ENCODE results near the gene CNPY2.

CNPY2 gene

DNA sequence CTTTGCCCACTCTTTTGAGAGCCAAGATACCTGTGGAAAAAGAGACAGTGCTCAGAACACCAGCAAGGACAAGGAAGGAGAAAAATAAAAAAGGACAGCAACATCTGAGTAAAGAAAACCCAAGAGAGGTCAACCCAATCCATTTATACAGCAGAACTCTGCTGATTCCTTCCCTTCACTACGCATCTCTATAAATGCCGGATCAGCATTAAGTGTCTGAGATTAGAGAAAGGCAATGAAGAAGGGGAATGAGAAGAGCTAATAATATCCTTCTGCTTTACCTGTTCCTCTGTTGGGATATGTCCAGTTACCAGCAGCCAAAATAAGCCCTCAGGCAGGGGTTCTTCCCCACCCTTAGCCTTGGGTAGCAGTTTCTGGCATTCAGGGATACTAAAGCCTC, 33.2 kb downstream of the CNPY2 start:
- no peak overlapping the region for H3K4me3 ChIP-seq (ENCODE audit: low read length)
- peaks cover under 1% of the 10 kb centered on the region; the same call in 1 of the 2 replicates for H3K79me2 ChIP-seq (ENCODE audit: low read length)
- peaks cover 35% of the 10 kb centered on the region for H3K36me3 ChIP-seq (replicated peaks; ENCODE audit: low read depth, low read length)
- H3K9ac ChIP-seq (ENCODE audit: low read length) = no peak overlapping the region
- no peak overlapping the region for H2AFZ ChIP-seq (ENCODE audit: low read depth, low read length)
- H3K4me1 ChIP-seq (ENCODE audit: low read length) = no peaks in the 10 kb centered on the region
- no peaks in the 10 kb centered on the region for H3K9me3 ChIP-seq (ENCODE audit: insufficient read depth, low read length)
- H3K27ac ChIP-seq (ENCODE audit: low read length) = no peak overlapping the region
- no peaks in the 10 kb centered on the region for H4K20me1 ChIP-seq (ENCODE audit: insufficient read depth, low read length)
- H3K27me3 ChIP-seq (ENCODE audit: low read depth, low read length) = no peaks in the 10 kb centered on the region
- no peak for TF ChIP-seq EZH2phosphoT487 (IDR thresholded peaks at IDR 0.05; ENCODE audit: low read depth)
- TF ChIP-seq, protein P1, sequence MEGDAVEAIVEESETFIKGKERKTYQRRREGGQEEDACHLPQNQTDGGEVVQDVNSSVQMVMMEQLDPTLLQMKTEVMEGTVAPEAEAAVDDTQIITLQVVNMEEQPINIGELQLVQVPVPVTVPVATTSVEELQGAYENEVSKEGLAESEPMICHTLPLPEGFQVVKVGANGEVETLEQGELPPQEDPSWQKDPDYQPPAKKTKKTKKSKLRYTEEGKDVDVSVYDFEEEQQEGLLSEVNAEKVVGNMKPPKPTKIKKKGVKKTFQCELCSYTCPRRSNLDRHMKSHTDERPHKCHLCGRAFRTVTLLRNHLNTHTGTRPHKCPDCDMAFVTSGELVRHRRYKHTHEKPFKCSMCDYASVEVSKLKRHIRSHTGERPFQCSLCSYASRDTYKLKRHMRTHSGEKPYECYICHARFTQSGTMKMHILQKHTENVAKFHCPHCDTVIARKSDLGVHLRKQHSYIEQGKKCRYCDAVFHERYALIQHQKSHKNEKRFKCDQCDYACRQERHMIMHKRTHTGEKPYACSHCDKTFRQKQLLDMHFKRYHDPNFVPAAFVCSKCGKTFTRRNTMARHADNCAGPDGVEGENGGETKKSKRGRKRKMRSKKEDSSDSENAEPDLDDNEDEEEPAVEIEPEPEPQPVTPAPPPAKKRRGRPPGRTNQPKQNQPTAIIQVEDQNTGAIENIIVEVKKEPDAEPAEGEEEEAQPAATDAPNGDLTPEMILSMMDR (IDR thresholded peaks at IDR 0.05; ENCODE audit: low read depth, low read length) = no peak
- H3K4me2 ChIP-seq (ENCODE audit: low read length) = no peak overlapping the region

DNA sequence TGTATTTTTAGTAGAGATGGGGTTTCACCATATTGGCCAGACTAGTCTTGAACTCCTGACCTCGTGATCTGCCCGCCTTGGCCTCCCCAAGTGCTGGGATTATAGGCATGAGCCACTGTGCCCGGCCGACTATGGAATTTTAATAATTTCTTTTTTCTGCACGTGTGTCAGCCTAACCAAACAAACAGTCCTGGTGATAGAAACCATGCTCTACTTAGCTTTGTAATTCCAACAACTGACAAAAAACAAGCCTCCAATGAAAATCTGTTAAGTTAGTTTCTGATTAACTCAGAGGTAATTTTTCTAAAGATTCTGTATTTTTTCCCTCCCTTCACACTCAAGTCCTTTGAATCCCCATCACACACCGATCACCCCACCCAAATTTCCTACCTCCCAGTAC, 33.8 kb downstream of the CNPY2 start:
- Histone ChIP-seq H3K27ac (ENCODE audit: low read length) (no peak overlapping the region), H4K20me1 (ENCODE audit: insufficient read depth, low read length) (no peaks in the 10 kb centered on the region), H3K27me3 (ENCODE audit: low read depth, low read length) (no peaks in the 10 kb centered on the region), H2AFZ (ENCODE audit: low read depth, low read length) (no peak overlapping the region), H3K4me1 (ENCODE audit: low read length) (no peaks in the 10 kb centered on the region), H3K4me2 (ENCODE audit: low read length) (no peak overlapping the region), H3K9me3 (ENCODE audit: insufficient read depth, low read length) (no peaks in the 10 kb centered on the region), H3K4me3 (ENCODE audit: low read length) (no peak overlapping the region), H3K36me3 (replicated peaks; ENCODE audit: low read depth, low read length) (peaks cover 35% of the 10 kb centered on the region), H3K9ac (ENCODE audit: low read length) (no peak overlapping the region), H3K79me2 (ENCODE audit: low read length) (no peaks in the 10 kb centered on the region; the same call in 1 of the 2 replicates)
- no peak for TF ChIP-seq EZH2phosphoT487 (IDR thresholded peaks at IDR 0.05; ENCODE audit: low read depth)
- TF ChIP-seq, protein P1 (IDR thresholded peaks at IDR 0.05; ENCODE audit: low read depth, low read length) = no peak

- Histone ChIP-seq H3K79me2 (ENCODE audit: low read length) (no peaks in the 10 kb centered on the region), H3K36me3 (replicated peaks; ENCODE audit: low read depth, low read length) (peaks cover 35% of the 10 kb centered on the region)
Measured at GRCh38 chr12:56280849-56281248, 34.9 kb downstream of the CNPY2 start.

GRCh38 chr12:56278905-56279304, 36.9 kb downstream of the CNPY2 start:
- no peaks in the 10 kb centered on the region for H3K4me1 ChIP-seq (ENCODE audit: low read length)
- TF ChIP-seq, protein P1 (IDR thresholded peaks at IDR 0.05; ENCODE audit: low read depth, low read length) = no peak
- no peak for TF ChIP-seq EZH2phosphoT487 (IDR thresholded peaks at IDR 0.05; ENCODE audit: low read depth)
- no peak overlapping the region for H2AFZ ChIP-seq (ENCODE audit: low read depth, low read length)
- H3K4me2 ChIP-seq (ENCODE audit: low read length) = no peak overlapping the region
- no peaks in the 10 kb centered on the region for H3K27me3 ChIP-seq (ENCODE audit: low read depth, low read length)
- H3K36me3 ChIP-seq (replicated peaks; ENCODE audit: low read depth, low read length) = peaks cover 43% of the 10 kb centered on the region
- H3K9me3 ChIP-seq (ENCODE audit: insufficient read depth, low read length) = no peaks in the 10 kb centered on the region
- H3K27ac ChIP-seq (ENCODE audit: low read length) = no peak overlapping the region
- H3K79me2 ChIP-seq (ENCODE audit: low read length) = no peaks in the 10 kb centered on the region
- H4K20me1 ChIP-seq (ENCODE audit: insufficient read depth, low read length) = no peaks in the 10 kb centered on the region
- no peak overlapping the region for H3K9ac ChIP-seq (ENCODE audit: low read length)
- no peak overlapping the region for H3K4me3 ChIP-seq (ENCODE audit: low read length)

More at GRCh38 chr12:56280849-56281248, 34.9 kb downstream of the CNPY2 start:
- Histone ChIP-seq H3K9ac (ENCODE audit: low read length) (no peak overlapping the region), H2AFZ (ENCODE audit: low read depth, low read length) (no peak overlapping the region), H3K27me3 (ENCODE audit: low read depth, low read length) (no peaks in the 10 kb centered on the region), H3K27ac (ENCODE audit: low read length) (no peak overlapping the region), H3K4me3 (ENCODE audit: low read length) (no peak overlapping the region), H4K20me1 (ENCODE audit: insufficient read depth, low read length) (no peaks in the 10 kb centered on the region), H3K4me1 (ENCODE audit: low read length) (no peaks in the 10 kb centered on the region), H3K9me3 (ENCODE audit: insufficient read depth, low read length) (no peaks in the 10 kb centered on the region), H3K4me2 (ENCODE audit: low read length) (no peak overlapping the region)
- TF ChIP-seq EZH2phosphoT487 (IDR thresholded peaks at IDR 0.05; ENCODE audit: low read depth) = no peak
- TF ChIP-seq, protein P1 (IDR thresholded peaks at IDR 0.05; ENCODE audit: low read depth, low read length) = no peak
